Spleen (tissue), 11 donors: ENCODE measurements around the gene ASGR2. TPM values are rescaled to one million over a fixed set of nuclear protein-coding genes. Genes with fewer than 3 reads are reported as not detected.
"Not testable (repeated sequence)": the region's sequence is repeated elsewhere in the genome, so short reads cannot be mapped to it uniquely, and the experiment has no call there.

Experiments
- DNase-seq: peaks from one replicate; pipeline ENCODE4 v3.0.0-alpha.2; 2020
- H3K27ac ChIP-seq, 8 donors: fragments of 200-600 bp; sonication (generic) in 7 of 8; 1 replicate in 4 of 8; 2 replicates in 4 of 8; pipeline versions ENCODE4 v1.5.0 to v1.8.0; 2016 to 2021; ENCODE audit warnings: inconsistent platforms in 4 of 8, mild to moderate bottlenecking in 4 of 8, moderate library complexity in 1 of 8
- H3K27me3 ChIP-seq, 7 donors: fragments of 200-600 bp; sonication (generic) in 6 of 7; replicated peaks in 1 of 7; 1 replicate in 4 of 7; 2 replicates in 3 of 7; pipeline versions ENCODE4 v1.5.0 to v1.8.0; 2016 to 2021; ENCODE audit warnings: inconsistent platforms in 3 of 7, mild to moderate bottlenecking in 1 of 7
- H3K36me3 ChIP-seq, 6 donors: fragments of 200-600 bp; sonication (generic) in 5 of 6; 1 replicate in 4 of 6; 2 replicates in 2 of 6; pipeline versions ENCODE4 v1.5.0 to v1.8.0; 2016 to 2021; ENCODE audit warnings: inconsistent platforms in 2 of 6
- H3K4me1 ChIP-seq, 6 donors: fragments of 200-600 bp; sonication (generic) in 5 of 6; 1 replicate in 3 of 6; 2 replicates in 3 of 6; pipeline versions ENCODE4 v1.5.0 to v1.8.0; 2016 to 2021; ENCODE audit warnings: inconsistent platforms in 3 of 6
- H3K4me3 ChIP-seq, 8 donors: fragments of 200-600 bp; sonication (generic) in 7 of 8; 1 replicate in 4 of 8; 2 replicates in 4 of 8; pipeline versions ENCODE4 v1.5.0 to v1.8.0; 2016 to 2021; ENCODE audit warnings: inconsistent platforms in 4 of 8, mild to moderate bottlenecking in 4 of 8, moderate library complexity in 2 of 8
- H3K9me3 ChIP-seq, 8 donors: fragments of 200-600 bp; sonication (generic) in 7 of 8; 1 replicate in 4 of 8; 2 replicates in 4 of 8; pipeline versions ENCODE4 v1.5.0 to v1.8.0; 2016 to 2021; ENCODE audit warnings: inconsistent platforms in 4 of 8
- POLR2A ChIP-seq, 3 donors: fragments of 450-650 bp; IDR thresholded peaks; one replicate each; pipeline ENCODE4 v1.5.1; 2017; ENCODE audit warnings: antibody characterized with exemption in 3 of 3, mild to moderate bottlenecking in 1 of 3
- POLR2AphosphoS5 ChIP-seq, 3 donors: sonication (generic); formaldehyde crosslinking; IDR thresholded peaks; one replicate each; pipeline ENCODE4 v1.5.1; 2017; ENCODE audit warnings: antibody characterized with exemption in 3 of 3
- WGBS, 5 donors: extraction: QIAGEN DNeasy Blood & Tissue Kit in 3 of 5; methylation state at CpG; one replicate each; pipeline versions ENCODE4 v1.1.5 to v1.1.7; 2013 to 2018; 5-methylcytosine and 5-hydroxymethylcytosine counted together
- intact Hi-C: fragments of 100-400 bp; cut with DNase I; formaldehyde crosslinking; loops from one replicate; pipeline ENCODE4 v1.15.0; 2023; ENCODE audit warnings: low total_unique reads
- polyA plus RNA-seq, 3 donors: library from polyadenylated mRNA; stranded (reverse); fragments of 200-250 nt; gene quantifications; one replicate each; pipeline ENCODE4 v1.2.1, GENCODE V29; 2013
- total RNA-seq, 7 donors: library from RNA; depleted of rRNA in 3 of 7; stranded (reverse); fragments of >200 nt in 3 of 7; fragmentation: NEBNext Ultra II Directional in 4 of 7; extraction: Animal tissue kit (Norgen Biotek cat#: 25700) in 4 of 7; gene quantifications; one replicate each; pipeline versions ENCODE4 v1.1.0 to v1.2.1, GENCODE V29; 2016 to 2021
- TF ChIP-seq, protein P1 (sequence below), 11 experiments: fragments of 200-600 bp in 7 of 11; fragments of 450-650 bp in 4 of 11; sonication (generic) in 4 of 11; IDR thresholded peaks in 8 of 11; conservative IDR thresholded peaks in 3 of 11; 1 replicate in 7 of 11; 2 replicates in 4 of 11; pipeline versions ENCODE4 v1.4.0 to v1.8.0; 2016 to 2021; ENCODE audit warnings: antibody characterized with exemption in 11 of 11, inconsistent platforms in 4 of 11, mild to moderate bottlenecking in 1 of 11
- donor health status: healthy with polysubstance abuse.
- donor health status: DM: no; HTN: no; CAD: no; lungs with moderate emphysema.
- donor health status: DM: no; HTN: no; CAD: no.
- donor health status: Bipolar disorder and iron deficiency.
- donor health status: healthy.
- donor health status: DM: no; HTN: no; CAD: no.
- donor health status: DM: yes; HTN: yes; CAD: no.

ASGR2 gene
- total and polyA plus RNA-seq, 10 donors = 2.3 to 35.1 (median 6.3) TPM; not detected in 1

DNA sequence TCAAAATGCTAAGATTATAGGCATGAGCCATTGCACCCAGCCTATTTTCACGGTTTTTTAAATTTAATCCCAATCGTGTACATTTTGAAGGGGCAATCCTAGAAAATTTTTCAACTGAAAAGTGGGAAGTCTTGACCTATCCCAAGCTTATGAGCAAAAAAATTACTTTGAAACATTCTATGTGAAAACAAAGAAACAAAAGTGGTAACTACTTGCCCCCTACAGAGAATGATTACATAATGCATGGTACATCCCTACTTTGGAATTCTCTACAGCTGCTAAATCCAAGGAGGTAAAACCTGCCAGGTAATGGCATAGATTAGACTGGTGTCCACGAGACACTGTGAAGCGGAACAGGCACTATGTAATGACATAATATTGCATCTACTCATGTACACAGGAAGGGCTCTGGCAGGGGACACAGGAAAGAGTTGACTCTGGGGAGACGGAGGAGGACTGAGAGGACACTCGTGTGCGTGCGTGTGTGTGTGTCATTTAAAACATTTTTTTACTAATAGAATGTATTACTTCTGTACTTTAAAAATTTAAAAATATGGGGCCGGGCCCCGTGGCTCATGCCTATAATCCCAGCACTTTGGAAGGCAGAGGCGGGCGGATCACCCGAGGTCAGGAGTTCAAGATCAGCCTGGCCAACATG is 15.7 kb downstream of the ASGR2 start:
- DNase-seq = no peak
- H3K27ac ChIP-seq = peak overlapping the region in 1 of 8 donors; percentile 48
- peaks cover 0 to 25% (median 4%) of the 10 kb centered on the region in 7 donors for H3K27me3 ChIP-seq
- intact Hi-C loops = no loop called here
- 67 to 85% (median 72%) methylated on average over 13 of the region's 13 CpGs for WGBS, 5 donors
- TF ChIP-seq POLR2A (IDR thresholded peaks at IDR 0.05) (no peak), POLR2AphosphoS5 (IDR thresholded peaks at IDR 0.05) (no peak)
- TF ChIP-seq, protein P1, sequence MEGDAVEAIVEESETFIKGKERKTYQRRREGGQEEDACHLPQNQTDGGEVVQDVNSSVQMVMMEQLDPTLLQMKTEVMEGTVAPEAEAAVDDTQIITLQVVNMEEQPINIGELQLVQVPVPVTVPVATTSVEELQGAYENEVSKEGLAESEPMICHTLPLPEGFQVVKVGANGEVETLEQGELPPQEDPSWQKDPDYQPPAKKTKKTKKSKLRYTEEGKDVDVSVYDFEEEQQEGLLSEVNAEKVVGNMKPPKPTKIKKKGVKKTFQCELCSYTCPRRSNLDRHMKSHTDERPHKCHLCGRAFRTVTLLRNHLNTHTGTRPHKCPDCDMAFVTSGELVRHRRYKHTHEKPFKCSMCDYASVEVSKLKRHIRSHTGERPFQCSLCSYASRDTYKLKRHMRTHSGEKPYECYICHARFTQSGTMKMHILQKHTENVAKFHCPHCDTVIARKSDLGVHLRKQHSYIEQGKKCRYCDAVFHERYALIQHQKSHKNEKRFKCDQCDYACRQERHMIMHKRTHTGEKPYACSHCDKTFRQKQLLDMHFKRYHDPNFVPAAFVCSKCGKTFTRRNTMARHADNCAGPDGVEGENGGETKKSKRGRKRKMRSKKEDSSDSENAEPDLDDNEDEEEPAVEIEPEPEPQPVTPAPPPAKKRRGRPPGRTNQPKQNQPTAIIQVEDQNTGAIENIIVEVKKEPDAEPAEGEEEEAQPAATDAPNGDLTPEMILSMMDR (IDR thresholded peaks at IDR 0.05 in 8 of 11, conservative IDR thresholded peaks at IDR 0.05 in 3 of 11) = no peak
- H3K4me3 ChIP-seq = no peak overlapping the region
- peaks cover 8 to 37% (median 21%) of the 10 kb centered on the region in 6 donors for H3K4me1 ChIP-seq
- H3K9me3 ChIP-seq = no peaks in the 10 kb centered on the region
- no peaks in the 10 kb centered on the region for H3K36me3 ChIP-seq

DNA sequence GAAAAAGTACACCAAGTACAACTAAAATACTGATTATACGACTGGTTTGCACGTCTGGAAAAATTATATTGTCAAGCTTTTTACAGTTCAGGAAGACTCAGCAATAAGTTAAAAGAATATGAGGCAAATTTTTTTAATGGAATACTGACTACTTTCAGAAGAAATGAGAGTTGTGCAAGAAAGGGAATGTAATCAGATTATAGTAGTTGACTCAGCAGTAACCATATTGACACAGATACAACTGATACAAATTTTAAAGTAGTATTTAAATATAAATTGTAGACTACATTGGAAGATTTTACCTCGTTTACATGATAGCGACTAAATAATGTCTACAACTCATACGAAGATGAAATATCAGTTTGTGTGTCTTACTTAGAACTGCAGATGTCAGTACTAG is 16.7 kb downstream of the ASGR2 start:
- WGBS, 5 donors = 61 to 88% (median 77%) methylated on average over 5 of the region's 5 CpGs
- H3K36me3 ChIP-seq = no peaks in the 10 kb centered on the region
- no peaks in the 10 kb centered on the region for H3K9me3 ChIP-seq
- H3K4me3 ChIP-seq = no peak overlapping the region
- no peak for DNase-seq
- intact Hi-C loops = no loop called here
- H3K27me3 ChIP-seq = peaks cover 0 to 21% (median 3%) of the 10 kb centered on the region in 7 donors
- peaks cover 8 to 45% (median 24%) of the 10 kb centered on the region in 6 donors for H3K4me1 ChIP-seq
- no peak overlapping the region for H3K27ac ChIP-seq
- TF ChIP-seq POLR2AphosphoS5 (IDR thresholded peaks at IDR 0.05) (no peak), POLR2A (IDR thresholded peaks at IDR 0.05) (no peak)
- TF ChIP-seq, protein P1 (IDR thresholded peaks at IDR 0.05 in 8 of 11, conservative IDR thresholded peaks at IDR 0.05 in 3 of 11) = no peak

DNA sequence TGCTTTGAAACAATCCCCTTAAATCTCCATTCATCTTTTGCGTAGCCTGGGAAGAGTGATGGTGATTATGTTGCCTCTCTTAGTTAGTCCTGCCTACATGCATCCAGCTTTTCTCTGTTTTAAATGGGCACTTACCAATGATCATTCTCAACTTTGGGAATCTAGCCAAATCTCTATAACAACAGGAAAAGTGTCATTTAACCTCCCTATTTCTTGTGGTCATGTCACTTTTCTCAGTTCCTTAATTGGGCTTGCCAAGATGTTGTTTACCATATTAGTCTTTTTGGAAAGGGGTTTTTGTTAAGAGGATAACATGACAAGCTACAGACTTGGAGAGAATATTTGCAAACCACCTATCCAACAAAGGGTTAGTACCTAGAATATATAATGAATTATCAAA is 19.0 kb downstream of the ASGR2 start:
- Histone ChIP-seq H3K9me3 (no peaks in the 10 kb centered on the region), H3K4me3 (no peak overlapping the region), H3K27me3 (peaks cover 0 to 8% (median 0%) of the 10 kb centered on the region in 7 donors), H3K27ac (peak overlapping the region in 3 of 8 donors; percentile 52 to 69 (median 55)), H3K4me1 (peaks cover 8 to 45% (median 24%) of the 10 kb centered on the region in 6 donors), H3K36me3 (no peaks in the 10 kb centered on the region)
- TF ChIP-seq POLR2A (IDR thresholded peaks at IDR 0.05) = no peak
- TF ChIP-seq, protein P1 (IDR thresholded peaks at IDR 0.05 in 8 of 11, conservative IDR thresholded peaks at IDR 0.05 in 3 of 11) = no peak
- no peak for TF ChIP-seq POLR2AphosphoS5 (IDR thresholded peaks at IDR 0.05)
- intact Hi-C loops = no loop called here
- 73 to 82% (median 73%) methylated on average over 1 of the region's 1 CpG for WGBS, 5 donors
- DNase-seq = no peak

DNA sequence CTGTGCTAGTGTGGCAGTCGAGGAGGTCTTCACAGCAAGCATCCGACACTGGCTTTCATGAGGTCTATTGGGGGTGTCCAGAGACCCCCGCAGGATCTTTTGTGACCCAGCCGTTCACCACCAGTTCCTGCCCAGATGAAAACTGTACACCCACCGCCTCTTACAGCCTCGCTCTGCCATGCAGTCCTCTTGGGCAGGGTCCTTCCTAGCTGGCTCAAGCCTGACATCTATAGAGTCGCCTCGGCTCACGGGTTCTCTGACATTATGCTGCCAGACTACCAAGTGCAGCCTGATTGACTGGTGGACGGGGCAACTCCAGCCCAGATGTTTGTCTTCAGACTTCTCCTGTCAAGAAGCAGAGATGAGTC is 20.0 kb downstream of the ASGR2 start:
- H3K27ac ChIP-seq = peak overlapping the region in 3 of 8 donors; percentile 52 to 69 (median 55)
- TF ChIP-seq POLR2AphosphoS5 (IDR thresholded peaks at IDR 0.05) (no peak), POLR2A (IDR thresholded peaks at IDR 0.05) (no peak)
- TF ChIP-seq, protein P1 (IDR thresholded peaks at IDR 0.05 in 8 of 11, conservative IDR thresholded peaks at IDR 0.05 in 3 of 11) = no peak
- no peak for DNase-seq
- no peaks in the 10 kb centered on the region for H3K36me3 ChIP-seq
- intact Hi-C loops = no loop called here
- no peak overlapping the region for H3K4me3 ChIP-seq
- 72 to 82% (median 78%) methylated on average over 9 to 10 of the region's 10 CpGs for WGBS, 5 donors
- H3K4me1 ChIP-seq = peaks cover 8 to 45% (median 24%) of the 10 kb centered on the region in 6 donors
- peaks cover 0 to 8% (median 0%) of the 10 kb centered on the region in 7 donors for H3K27me3 ChIP-seq
- H3K9me3 ChIP-seq = peaks cover 0 to 6% (median 0%) of the 10 kb centered on the region in 8 donors

DNA sequence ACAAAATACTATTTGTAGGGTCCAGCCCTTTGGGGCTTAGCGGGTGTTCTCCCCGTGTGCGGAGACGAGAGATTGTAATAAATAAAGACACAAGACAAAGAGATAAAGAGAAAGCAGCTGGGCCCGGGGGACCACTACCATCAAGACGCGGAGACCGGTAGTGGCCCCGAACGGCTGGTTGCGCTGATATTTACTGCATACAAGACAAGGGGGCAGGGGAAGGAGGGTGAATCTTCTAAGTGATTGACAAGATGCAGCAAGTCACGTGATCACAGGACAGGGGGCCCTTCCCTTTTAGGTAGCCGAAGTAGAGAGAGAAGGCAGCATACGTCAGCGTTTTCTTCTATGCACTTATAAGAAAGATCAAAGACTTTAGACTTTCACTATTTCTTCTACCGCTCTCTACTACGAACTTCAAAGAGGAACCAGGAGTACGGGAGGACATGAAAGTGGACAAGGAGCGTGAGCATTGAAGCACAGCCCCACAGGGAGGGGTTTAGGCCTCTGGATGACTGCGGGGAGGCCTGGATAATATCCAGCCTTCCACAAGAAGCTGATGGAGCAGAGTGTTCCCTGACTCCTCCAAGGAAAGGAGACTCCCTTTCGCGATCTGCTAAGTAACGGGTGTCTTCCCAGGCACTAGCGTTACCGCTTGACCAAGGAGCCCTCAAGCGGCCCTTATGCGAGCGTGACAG is 23.2 kb downstream of the ASGR2 start:
- H3K4me3 ChIP-seq, intact Hi-C loops, H3K27ac ChIP-seq, H3K36me3 ChIP-seq, H3K9me3 ChIP-seq: not testable (repeated sequence)
- DNase-seq = peak; percentile 79
- H3K27me3 ChIP-seq = peaks cover 0 to 16% (median 0%) of the 10 kb centered on the region in 7 donors
- WGBS, 5 donors = 75 to 85% (median 80%) methylated on average over 20 to 28 of the region's 28 CpGs
- peaks cover 8 to 36% (median 24%) of the 10 kb centered on the region in 6 donors for H3K4me1 ChIP-seq

DNA sequence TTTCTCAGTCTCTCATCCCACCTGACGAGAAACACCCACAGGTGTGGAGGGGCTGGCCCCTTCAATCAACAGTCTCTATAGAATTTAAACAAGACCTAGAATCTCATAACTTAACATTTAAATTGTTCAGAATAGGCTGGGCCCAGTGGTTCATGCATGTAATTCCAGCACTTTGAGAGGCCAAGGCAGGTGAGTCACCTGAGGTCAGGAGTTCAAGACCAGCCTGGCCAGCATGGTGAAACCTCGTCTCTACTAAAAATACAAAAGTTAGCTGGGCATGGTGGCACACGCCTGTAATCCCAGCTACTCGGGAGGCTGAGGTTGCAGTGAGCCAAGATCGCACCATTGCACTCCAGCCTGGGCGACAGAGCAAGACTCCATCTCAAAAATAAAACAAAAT is 25.1 kb downstream of the ASGR2 start:
- H3K27ac ChIP-seq, H3K9me3 ChIP-seq, intact Hi-C loops, H3K36me3 ChIP-seq, DNase-seq, H3K4me3 ChIP-seq: not testable (repeated sequence)
- peaks cover 0 to 34% (median 0%) of the 10 kb centered on the region in 7 donors for H3K27me3 ChIP-seq
- WGBS, 5 donors = 88 to 96% (median 92%) methylated on average over 6 of the region's 6 CpGs
- H3K4me1 ChIP-seq = peaks cover 0 to 20% (median 8%) of the 10 kb centered on the region in 6 donors
